ENCODE measurements around the gene GOSR2. TPM values are rescaled to one million over a fixed set of nuclear protein-coding genes. Genes with fewer than 3 reads are reported as not detected.
"Not testable (repeated sequence)": the region's sequence is repeated elsewhere in the genome, so short reads cannot be mapped to it uniquely, and the experiment has no call there.

GOSR2 gene
- total and polyA plus RNA-seq, 2 donors (not counting 3 experiments of a cell fraction or from before 2014, with no cell fraction given), result 48.6 to 54.7 TPM

DNA sequence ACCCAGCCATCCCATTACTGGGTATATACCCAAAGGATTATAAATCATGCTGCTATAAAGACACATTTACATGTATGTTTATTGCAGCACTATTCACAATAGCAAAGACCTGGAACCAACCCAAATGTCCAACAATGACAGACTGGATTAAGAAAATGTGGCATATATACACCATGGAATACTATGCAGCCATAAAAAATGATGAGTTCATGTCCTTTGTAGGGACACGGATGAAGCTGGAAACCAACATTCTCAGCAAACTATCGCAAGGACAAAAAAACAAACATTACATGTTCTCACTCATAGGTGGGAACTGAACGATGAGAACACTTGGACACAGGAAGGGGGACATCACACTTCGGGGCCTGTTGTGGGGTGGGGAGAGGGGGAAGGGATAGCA lies 998 bp upstream of the GOSR2 start:
- CTCF ChIA-PET, result interaction anchor here (1.9 kb wide), 1 partner anchor 80 kb away, joined by 6 read pairs; no protein-coding TSS in a partner anchor
- H3K27ac ChIP-seq (ENCODE audit: insufficient read depth, low read depth, low read length); FAIRE-seq; H3K4me3 ChIP-seq (replicated peaks in 1 of 3; ENCODE audit: insufficient read depth in 1 of 3, low read depth in 1 of 3, low read length in 3 of 3); H3K36me3 ChIP-seq (ENCODE audit: control insufficient read depth in 2 of 2, extremely low read depth in 1 of 2, insufficient read depth in 2 of 2, low read length in 2 of 2); H2AFZ ChIP-seq (ENCODE audit: low read depth, low read length); H3K27me3 ChIP-seq (ENCODE audit: control insufficient read depth in 2 of 2, insufficient read depth in 2 of 2, low read length in 2 of 2); BruUV-seq (replicated peaks); H3K9ac ChIP-seq (replicated peaks; ENCODE audit: extremely low read depth, insufficient read depth, low read length); DNase-seq (ENCODE audit: low read depth, low spot score); H3K9me1 ChIP-seq (replicated peaks; ENCODE audit: control insufficient read depth, extremely low read depth, insufficient read depth, low read length); dilution Hi-C loops (cut with MboI; ENCODE audit: extremely low pct_ligation_motif_present, low sequenced_read_pairs); POLR2A ChIA-PET; H3K4me2 ChIP-seq (ENCODE audit: insufficient read depth, low read length); intact Hi-C loops (cut with micrococcal nuclease); H3K9me3 ChIP-seq (replicated peaks; ENCODE audit: control insufficient read depth, insufficient read depth, low read length); H4K20me1 ChIP-seq (replicated peaks; ENCODE audit: control insufficient read depth, extremely low read depth, insufficient read depth, low read length): not testable (repeated sequence)
- H3K4me1 ChIP-seq (ENCODE audit: control insufficient read depth, extremely low read depth, insufficient read depth, low read length), result peaks cover 10% of the 10 kb centered on the region
- H3K79me2 ChIP-seq (ENCODE audit: control insufficient read depth, insufficient read depth, low read length), result peaks cover 40% of the 10 kb centered on the region

DNA sequence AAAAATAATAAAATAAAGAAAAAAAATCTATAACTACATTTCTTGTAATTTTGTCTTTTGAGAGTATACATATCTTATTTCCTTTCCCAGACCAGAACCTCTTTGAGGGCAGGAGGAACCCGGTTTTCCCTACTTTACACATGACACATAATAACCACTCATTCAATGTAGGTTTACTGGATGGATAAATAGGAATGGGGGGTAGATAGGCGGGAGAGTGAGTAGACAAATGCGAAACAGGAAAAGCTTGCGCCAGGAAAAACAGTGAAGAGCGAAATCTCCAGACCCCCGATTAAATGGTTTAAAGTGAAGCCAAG lies 515 bp upstream of the GOSR2 start:
- H3K27ac ChIP-seq (ENCODE audit: insufficient read depth, low read depth, low read length), result peak overlapping the region; percentile 84
- peaks cover 3% of the 10 kb centered on the region for H4K20me1 ChIP-seq (replicated peaks; ENCODE audit: control insufficient read depth, extremely low read depth, insufficient read depth, low read length)
- TSS peak; percentile 71 for BruUV-seq (replicated peaks)
- intact Hi-C loops (cut with micrococcal nuclease) (no loop called here), dilution Hi-C loops (cut with MboI; ENCODE audit: extremely low pct_ligation_motif_present, low sequenced_read_pairs) (no loop called here)
- H3K9me1 ChIP-seq (replicated peaks; ENCODE audit: control insufficient read depth, extremely low read depth, insufficient read depth, low read length), result no peaks in the 10 kb centered on the region
- no peaks in the 10 kb centered on the region for H3K27me3 ChIP-seq (ENCODE audit: control insufficient read depth in 2 of 2, insufficient read depth in 2 of 2, low read length in 2 of 2)
- CTCF ChIA-PET, result no interaction called here
- peaks cover 45% of the 10 kb centered on the region for H3K79me2 ChIP-seq (ENCODE audit: control insufficient read depth, insufficient read depth, low read length)
- TF ChIP-seq JUN (IDR thresholded peaks at IDR 0.05; ENCODE audit: borderline replicate concordance, insufficient read depth, insufficient read length, low read depth) (no peak), POLR2A (IDR thresholded peaks at IDR 0.05; ENCODE audit: low read depth, low read length) (no peak), MYC (IDR thresholded peaks at IDR 0.05; ENCODE audit: low read depth, low read length) (no peak), EZH2 (IDR thresholded peaks at IDR 0.05; ENCODE audit: borderline replicate concordance, low read depth, low read length, severe bottlenecking) (no peak)
- TF ChIP-seq, protein P1, sequence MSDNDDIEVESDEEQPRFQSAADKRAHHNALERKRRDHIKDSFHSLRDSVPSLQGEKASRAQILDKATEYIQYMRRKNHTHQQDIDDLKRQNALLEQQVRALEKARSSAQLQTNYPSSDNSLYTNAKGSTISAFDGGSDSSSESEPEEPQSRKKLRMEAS (IDR thresholded peaks at IDR 0.05; ENCODE audit: insufficient read depth, insufficient read length), result no peak
- POLR2A ChIA-PET, result no interaction called here
- H3K36me3 ChIP-seq (ENCODE audit: control insufficient read depth in 2 of 2, extremely low read depth in 1 of 2, insufficient read depth in 2 of 2, low read length in 2 of 2), result no peaks in the 10 kb centered on the region
- no peaks in the 10 kb centered on the region for H3K9me3 ChIP-seq (replicated peaks; ENCODE audit: control insufficient read depth, insufficient read depth, low read length)
- H3K9ac ChIP-seq (replicated peaks; ENCODE audit: extremely low read depth, insufficient read depth, low read length), result peak overlapping the region; percentile 87
- H3K4me2 ChIP-seq (ENCODE audit: insufficient read depth, low read length), result peak overlapping the region; percentile 56
- no peak for FAIRE-seq
- peak overlapping the region; percentile 48 to 94 (median 82) for H3K4me3 ChIP-seq (replicated peaks in 1 of 3; ENCODE audit: insufficient read depth in 1 of 3, low read depth in 1 of 3, low read length in 3 of 3)
- DNase-seq (ENCODE audit: low read depth, low spot score), result no peak
- peak overlapping the region; percentile 85 for H2AFZ ChIP-seq (ENCODE audit: low read depth, low read length)
- peaks cover 10% of the 10 kb centered on the region for H3K4me1 ChIP-seq (ENCODE audit: control insufficient read depth, extremely low read depth, insufficient read depth, low read length)
